GM12872 (cell line): Measurements from ENCODE around the gene ADCYAP1R1.

ENCODE experiments used
- CTCF ChIP-seq: IDR thresholded peaks from 3 replicates; pipeline ENCODE4 v1.5.1; 2011; ENCODE audit warnings: low read depth, mild to moderate bottlenecking, low read length, moderate library complexity; ENCODE audit not compliant: insufficient read depth

Gene ADCYAP1R1

DNA sequence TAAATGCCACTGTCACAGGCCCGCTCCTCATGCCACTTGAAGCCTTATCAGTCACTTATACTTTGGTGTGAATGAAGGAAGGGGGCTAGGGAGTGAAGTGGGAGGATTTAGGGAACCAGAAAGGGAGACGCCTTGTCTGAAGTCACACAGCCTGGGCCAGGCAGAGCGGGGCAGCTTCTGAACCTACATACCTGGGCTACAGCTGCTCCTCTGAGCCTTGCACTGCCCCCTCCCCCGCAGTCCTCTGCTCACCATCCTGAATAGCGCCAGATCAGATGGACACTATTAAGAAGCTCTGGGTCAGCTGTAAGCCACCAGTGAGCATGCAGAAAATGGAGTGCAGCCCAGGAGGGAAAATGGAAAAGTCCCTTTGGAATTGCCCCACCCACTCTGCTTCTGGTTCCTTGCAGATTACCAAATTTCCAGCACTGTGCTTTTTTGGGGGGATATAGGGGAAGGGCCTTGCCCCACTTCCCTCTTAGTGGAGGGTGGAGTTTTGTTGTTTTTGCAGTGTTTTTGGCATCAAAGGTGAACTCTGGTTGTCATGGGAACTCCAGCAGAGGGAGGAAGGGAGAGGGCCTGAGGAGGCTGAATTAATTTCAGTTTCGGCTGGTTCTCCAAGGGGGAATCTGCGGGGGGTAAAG, 35.0 kb upstream of the ADCYAP1R1 start:
- TF ChIP-seq CTCF: no peak

DNA sequence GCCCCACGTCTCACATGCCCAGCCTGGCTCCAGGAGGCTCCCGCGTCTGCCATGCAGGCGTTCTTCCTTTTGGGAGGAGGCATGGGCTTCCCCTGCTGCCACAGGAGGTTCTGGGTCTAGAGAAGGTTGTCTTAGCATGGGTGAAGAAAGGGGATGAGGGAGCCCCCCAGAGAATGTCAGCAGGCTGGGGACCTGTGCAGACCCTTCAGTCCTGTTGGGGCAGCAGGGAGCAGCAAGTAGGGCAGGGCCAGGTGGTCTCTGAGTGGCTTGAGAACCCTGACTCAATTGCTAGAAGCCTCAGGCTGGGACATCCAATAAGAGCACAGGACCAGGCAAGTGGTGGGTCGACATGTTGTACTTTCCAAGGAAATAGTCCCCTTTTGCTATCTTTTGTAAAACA, 34.4 kb upstream of the ADCYAP1R1 start:
- no peak for TF ChIP-seq CTCF

DNA sequence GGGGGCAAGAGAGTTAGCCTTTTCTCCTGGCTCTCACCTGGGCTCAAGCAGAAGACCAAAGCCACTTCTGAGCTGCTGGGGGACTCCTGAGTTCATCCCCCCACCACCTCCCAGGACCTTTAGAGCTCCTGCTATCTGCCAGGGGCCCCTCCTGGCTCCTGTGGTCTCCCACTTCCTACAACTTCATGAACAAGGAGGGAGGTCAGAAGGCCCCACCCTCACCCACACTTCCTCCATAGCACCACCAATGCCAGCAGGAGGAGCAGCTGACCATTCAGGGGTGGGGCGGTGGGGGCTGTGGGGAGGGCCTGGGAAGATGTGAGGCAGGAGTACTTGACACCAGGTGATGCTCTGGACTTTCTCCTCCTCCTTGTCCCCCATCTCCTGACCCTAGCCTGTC, 32.6 kb upstream of the ADCYAP1R1 start:
- TF ChIP-seq CTCF: no peak

DNA sequence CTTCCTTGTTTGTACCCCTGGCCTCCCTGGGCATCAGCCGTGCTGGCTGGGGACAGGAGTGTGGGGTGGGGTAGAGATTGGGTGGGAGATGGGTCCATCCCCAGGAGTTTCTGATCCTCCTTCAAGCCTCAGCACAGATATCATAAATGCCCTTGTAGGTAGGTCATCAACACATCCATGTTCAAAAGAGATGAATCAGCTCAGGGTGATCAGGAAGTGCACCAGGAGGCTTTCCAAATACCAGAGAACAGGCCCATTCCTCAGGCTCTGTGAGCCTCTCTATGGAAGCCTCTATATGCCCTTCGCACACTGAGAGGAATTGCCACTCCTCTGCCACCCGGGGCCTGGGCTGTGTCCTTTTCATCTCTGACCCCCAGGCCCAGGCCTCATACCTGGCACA, 31.9 kb upstream of the ADCYAP1R1 start:
- no peak for TF ChIP-seq CTCF

DNA sequence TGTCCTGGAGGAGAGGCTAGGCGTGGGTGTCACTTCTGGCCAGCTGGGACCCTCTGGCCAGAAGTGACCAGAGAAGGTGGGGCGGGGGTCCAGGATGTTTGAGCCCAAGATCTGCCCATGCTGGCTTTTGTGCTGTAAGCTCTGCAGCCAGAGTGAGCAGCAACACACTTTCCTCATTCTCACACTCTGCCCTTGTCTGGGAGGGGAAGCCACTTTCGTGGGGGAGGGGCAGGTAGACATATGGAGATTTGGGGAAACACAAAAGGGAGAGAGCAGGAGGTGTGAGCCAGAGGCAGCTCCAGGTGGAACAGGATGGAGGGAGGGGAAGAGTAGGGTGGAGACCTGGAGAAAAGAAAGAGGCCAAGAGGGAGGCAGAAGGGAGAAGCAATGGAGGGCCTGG, 31.5 kb upstream of the ADCYAP1R1 start:
- no peak for TF ChIP-seq CTCF

- no peak for TF ChIP-seq CTCF
These were observed 30.0 kb upstream of the ADCYAP1R1 start for GRCh38 chr7:31022117-31022516.

- TF ChIP-seq CTCF: no peak
These were observed 29.4 kb upstream of the ADCYAP1R1 start for GRCh38 chr7:31022726-31023125.
